RPMI7951 (cell line): ENCODE data around the gene MEGF10. TPM values are rescaled to one million over a fixed set of nuclear protein-coding genes. Genes with fewer than 3 reads are reported as not detected.

ENCODE experiments used
- DNase-seq: peaks from one replicate; pipeline ENCODE4 v3.0.0-alpha.2; 2012; ENCODE audit warnings: low read depth
- total RNA-seq: library from RNA; depleted of rRNA; stranded (reverse); fragments of >200 nt; shearing (Covaris generic); gene quantifications from 2 replicates; pipeline ENCODE4 v1.2.3, GENCODE V29; 2014

Gene MEGF10
- total RNA-seq, 1 experiment from 2014 or later, result 9.7 TPM

DNA sequence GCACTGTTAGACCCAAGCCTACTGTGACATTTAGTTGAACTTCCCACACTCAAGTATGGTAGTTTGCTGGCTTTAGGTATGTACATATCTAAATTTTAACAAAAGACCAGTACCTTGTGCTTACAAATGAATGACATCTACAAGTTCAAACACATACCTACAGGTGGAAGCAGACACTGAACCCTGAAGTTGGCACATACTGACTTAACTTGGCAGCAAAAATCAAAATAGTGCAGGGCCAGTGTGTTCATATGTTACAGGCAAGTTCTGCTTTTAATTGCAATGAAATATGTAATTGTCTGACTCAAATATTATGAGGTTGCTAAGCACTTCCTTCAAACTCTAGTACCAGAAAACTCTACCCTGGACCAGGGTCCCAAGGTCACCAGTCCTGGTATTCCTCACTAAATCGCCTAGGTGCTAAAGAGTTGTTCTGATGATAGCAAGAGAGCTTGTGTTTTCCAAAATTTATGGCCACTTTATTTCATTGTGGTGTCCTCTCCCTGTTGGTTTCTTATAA, 77.4 kb downstream of the MEGF10 start:
- no peak for DNase-seq

DNA sequence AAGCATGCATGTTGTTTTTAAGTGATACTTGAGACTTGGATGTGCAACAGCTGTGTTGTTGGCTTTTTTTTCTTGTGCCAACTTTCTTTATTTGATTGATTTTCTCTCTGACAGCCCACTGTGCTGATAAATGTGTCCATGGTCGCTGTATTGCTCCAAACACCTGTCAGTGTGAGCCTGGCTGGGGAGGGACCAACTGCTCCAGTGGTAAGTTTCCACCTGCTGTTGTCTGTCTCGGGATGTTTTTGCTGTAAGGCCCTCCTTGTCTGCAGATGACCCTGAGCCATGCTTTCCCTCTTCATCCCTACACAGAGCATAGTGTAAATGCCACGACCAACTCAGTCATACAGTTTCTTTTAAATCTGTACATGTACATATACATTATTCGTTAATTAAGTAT, 79.2 kb downstream of the MEGF10 start:
- no peak for DNase-seq

GRCh38 chr5:127370631-127371030, 80.0 kb downstream of the MEGF10 start:
- DNase-seq, result no peak

DNA sequence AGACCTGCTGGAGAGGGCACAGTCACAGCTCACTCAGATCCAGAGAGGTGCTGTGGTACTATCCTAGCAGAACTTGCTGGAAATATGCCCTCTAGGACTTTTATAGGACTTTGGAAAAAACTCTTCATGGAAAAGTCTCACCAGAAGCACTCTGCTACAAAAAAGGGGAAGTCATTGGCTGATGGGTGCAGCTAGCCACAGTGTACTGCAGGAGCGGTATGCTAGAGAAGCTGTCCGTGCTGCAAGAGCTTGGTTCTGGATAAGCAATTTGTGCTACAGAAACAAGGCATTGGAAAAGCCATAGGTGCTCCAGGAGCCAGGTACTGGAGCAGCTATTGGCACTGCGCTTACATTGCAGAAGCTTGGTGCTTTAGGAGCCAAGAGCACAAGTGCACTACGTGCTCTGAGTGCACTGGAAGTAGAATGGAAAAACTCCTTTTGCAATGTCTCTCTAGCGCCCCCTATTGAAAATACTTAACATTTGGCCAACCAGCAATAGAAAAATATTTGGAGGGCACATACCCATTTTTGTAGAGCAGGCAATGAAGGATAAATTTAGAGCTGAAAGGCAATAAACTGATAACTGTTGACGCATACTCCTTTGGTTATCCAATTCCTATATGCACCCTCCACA, 83.4 kb downstream of the MEGF10 start:
- no peak for DNase-seq

GRCh38 chr5:127375124-127375523, 84.5 kb downstream of the MEGF10 start:
- DNase-seq, result no peak

- DNase-seq, result no peak
Observed at GRCh38 chr5:127375544-127376091, 85.0 kb downstream of the MEGF10 start.

DNA sequence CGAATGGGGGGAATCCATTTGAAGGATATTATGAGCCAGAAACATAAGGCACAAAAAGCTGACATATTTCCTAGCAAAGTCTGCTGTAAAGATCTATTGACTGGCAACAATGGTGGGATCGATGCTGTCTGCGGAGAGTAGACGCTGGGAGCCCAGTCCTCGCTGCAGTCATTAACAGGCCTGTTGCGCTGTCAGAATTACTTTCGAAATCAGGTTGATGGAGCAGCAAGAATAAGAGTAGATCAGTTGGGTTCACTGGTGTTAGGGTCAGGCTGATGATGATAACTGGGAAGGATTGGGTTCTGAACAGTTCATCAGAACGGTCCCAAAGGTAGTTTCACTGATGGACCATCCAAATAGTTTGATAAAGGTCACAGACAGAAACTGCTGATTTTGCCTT, 87.1 kb downstream of the MEGF10 start:
- no peak for DNase-seq

- DNase-seq, result no peak
Observed at GRCh38 chr5:127385936-127386335, 95.3 kb downstream of the MEGF10 start.

DNA sequence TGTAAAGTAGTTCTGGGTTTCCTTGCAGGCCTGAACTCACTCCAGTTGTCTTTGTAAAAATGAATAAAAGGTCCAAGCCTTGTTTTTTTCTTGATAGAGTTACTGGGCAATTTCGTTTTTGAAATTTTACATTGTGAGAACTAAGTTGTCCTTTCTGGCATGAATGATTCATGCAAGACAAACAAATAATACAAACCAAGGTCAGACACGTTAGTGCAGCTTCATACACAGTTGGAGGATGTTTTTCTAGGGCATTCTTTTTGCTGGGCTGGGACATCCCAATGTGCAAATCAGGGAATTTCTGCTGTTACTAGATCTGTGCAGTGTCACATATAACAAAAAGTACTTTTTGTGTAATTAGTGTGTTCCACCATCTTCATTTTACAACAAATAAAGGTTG, 96.0 kb downstream of the MEGF10 start:
- DNase-seq, result peak; percentile 40

DNA sequence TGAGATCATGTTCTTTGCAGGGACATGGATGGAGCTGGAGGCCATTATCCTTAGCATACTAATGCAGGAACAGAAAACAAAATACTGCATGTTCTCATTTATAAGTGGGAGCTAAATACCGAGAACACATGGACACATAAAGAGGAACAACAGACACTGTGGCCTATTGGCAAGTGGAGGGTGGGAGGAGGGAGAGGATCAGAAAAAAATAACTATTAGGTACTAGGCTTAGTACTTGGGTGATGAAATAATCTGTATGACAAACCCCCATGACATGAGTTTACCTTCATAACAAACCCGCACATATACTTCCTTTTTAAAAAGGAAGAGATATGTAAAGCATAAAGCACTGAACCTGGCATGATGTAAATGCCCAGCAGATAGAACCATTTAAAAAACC, 99.0 kb downstream of the MEGF10 start:
- DNase-seq, result no peak

- DNase-seq, result peak; percentile 30
Observed at GRCh38 chr5:127392762-127393161, 102.2 kb downstream of the MEGF10 start.

- no peak for DNase-seq
Observed at GRCh38 chr5:127396490-127397155, 106.0 kb downstream of the MEGF10 start.

DNA sequence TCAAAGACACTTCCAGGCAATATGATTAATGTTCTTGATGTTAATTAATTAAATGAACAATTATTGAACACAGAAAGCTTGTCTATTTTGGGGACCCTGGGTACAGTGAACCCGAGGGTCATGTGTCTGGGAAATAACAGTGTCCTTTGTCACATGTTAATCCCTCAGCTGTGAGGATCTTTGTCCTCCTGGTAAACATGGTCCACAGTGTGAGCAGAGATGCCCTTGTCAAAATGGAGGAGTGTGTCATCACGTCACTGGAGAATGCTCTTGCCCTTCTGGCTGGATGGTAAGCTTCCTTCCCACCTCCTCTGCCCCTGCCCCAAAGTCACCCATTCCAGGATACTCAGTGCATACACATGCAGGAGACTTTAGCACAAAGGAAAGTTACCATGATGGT, 107.9 kb downstream of the MEGF10 start:
- DNase-seq, result no peak

DNA sequence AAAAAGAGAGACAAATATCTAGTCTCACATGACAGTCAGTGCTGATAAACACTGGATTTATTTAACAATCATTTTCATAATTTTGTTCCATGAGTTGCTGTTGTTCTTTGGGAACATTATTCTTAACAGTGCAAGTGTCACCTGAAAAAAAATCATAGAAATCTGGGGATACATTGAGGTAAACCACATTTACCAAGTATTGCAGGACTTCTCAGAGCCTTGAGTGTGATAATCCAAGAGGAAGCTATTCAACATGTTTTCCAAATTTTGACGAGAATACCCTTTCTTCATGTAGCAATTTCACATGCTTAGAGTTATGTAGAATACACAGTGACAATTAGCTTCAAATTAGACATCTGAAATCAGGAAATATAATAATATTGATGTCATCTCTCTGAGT, 108.5 kb downstream of the MEGF10 start:
- DNase-seq, result no peak

DNA sequence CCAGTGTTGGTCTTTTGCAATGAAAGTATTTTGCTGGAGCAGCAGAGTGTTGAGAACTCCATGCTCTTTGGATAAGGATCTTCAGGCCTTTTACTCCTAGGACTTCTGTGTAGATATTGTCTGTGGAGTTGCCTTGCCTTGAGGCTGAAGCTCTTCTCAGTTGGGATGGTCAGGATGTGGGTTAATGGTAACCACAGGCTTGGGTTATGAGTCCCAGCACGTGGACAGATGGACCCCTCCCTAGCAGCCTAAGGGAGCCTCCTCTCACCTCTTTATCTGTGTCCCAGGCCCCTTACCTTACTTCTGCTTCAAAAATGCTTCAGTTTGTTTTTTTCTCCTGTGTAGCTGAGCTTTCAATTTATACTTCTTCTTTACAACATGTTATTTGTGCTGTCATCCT, 109.9 kb downstream of the MEGF10 start:
- peak; percentile 37 for DNase-seq

GRCh38 chr5:127400946-127401670, 110.5 kb downstream of the MEGF10 start:
- peak; percentile 47 for DNase-seq

DNA sequence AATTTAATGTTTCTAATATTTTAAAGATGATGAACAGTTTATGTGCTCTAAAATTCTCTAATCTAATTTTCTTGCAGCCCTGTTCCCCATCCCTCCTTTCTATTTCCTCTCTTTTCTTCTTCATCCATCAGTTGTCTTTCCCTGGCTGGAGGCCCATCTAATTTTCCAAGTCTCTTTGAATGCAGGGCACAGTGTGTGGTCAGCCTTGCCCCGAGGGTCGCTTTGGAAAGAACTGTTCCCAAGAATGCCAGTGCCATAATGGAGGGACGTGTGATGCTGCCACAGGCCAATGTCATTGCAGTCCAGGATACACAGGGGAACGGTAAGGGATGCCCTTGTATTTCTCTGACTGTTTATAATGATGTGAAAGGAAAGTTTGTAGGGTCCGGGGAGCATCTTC, 111.8 kb downstream of the MEGF10 start:
- no peak for DNase-seq

- no peak for DNase-seq
Observed at GRCh38 chr5:127404190-127404589, 113.6 kb downstream of the MEGF10 start.

DNA sequence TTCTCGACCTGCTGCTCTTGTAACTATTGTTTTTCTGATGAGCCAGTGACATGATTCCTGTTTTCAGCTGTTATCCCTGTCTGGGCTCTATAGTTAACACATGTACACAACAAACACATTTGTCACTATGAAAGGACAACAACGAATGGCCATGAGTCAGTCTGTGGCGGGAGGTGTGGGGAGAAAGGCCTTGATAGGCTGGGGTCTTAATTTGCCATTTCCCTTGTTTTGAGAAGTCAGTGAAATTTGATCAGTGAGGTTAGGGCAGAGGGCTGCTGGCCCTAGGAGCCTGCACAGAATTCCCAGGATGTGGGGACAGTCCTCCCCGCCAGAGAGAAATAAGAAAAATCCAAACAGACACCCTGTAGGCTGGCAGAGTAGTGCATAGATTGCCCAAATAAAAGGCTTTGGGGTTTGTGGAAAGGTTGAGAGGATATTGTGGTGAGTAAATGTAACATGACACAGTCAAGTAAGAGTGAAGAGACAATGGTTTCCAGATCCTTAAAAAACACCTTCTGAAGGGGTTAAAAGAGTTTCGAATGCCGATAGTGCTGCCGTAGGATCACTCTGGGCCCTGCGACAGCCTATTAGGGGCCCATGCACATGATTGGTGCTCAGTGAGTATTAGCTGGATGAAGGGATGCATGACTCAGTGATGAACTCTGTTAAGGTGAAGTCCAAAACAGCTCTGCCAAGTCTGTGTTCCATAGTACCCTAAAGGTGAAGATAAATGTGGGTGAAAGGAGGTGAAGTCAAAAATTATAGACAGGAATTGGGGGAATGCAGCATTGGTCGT, 115.9 kb downstream of the MEGF10 start:
- DNase-seq, result peak; percentile 17

- DNase-seq, result no peak
Observed at GRCh38 chr5:127409246-127409917, 118.8 kb downstream of the MEGF10 start.
